Measurements from ENCODE around the gene AGAP1.

Gene AGAP1

GRCh38 chr2:235572592-235572991 is 78.7 kb downstream of the AGAP1 start:
- no peak for TF ChIP-seq CTCF (IDR thresholded peaks at IDR 0.05; ENCODE audit: control insufficient read depth, extremely low read depth, insufficient read depth)
- no peak overlapping the region for H3K4me3 ChIP-seq (ENCODE audit: low read depth, low read length)
- no peak for DNase-seq (ENCODE audit: low read depth)

- no peak for DNase-seq (ENCODE audit: low read depth)
- no peak for TF ChIP-seq CTCF (IDR thresholded peaks at IDR 0.05; ENCODE audit: control insufficient read depth, extremely low read depth, insufficient read depth)
- H3K4me3 ChIP-seq (ENCODE audit: low read depth, low read length), result no peak overlapping the region
Observed at GRCh38 chr2:235573331-235574221, 79.7 kb downstream of the AGAP1 start.

- TF ChIP-seq CTCF (IDR thresholded peaks at IDR 0.05; ENCODE audit: control insufficient read depth, extremely low read depth, insufficient read depth), result no peak
- H3K4me3 ChIP-seq (ENCODE audit: low read depth, low read length), result no peak overlapping the region
- DNase-seq (ENCODE audit: low read depth), result no peak
Observed at GRCh38 chr2:235575431-235575830, 81.6 kb downstream of the AGAP1 start.

GRCh38 chr2:235575904-235576303 is 82.1 kb downstream of the AGAP1 start:
- H3K4me3 ChIP-seq (ENCODE audit: low read depth, low read length), result no peak overlapping the region
- no peak for TF ChIP-seq CTCF (IDR thresholded peaks at IDR 0.05; ENCODE audit: control insufficient read depth, extremely low read depth, insufficient read depth)
- no peak for DNase-seq (ENCODE audit: low read depth)

GRCh38 chr2:235576337-235576910 is 82.6 kb downstream of the AGAP1 start:
- H3K4me3 ChIP-seq (ENCODE audit: low read depth, low read length), result no peak overlapping the region
- no peak for TF ChIP-seq CTCF (IDR thresholded peaks at IDR 0.05; ENCODE audit: control insufficient read depth, extremely low read depth, insufficient read depth)
- DNase-seq (ENCODE audit: low read depth), result no peak

GRCh38 chr2:235577404-235578330 is 83.8 kb downstream of the AGAP1 start:
- no peak for TF ChIP-seq CTCF (IDR thresholded peaks at IDR 0.05; ENCODE audit: control insufficient read depth, extremely low read depth, insufficient read depth)
- no peak for DNase-seq (ENCODE audit: low read depth)
- H3K4me3 ChIP-seq (ENCODE audit: low read depth, low read length), result no peak overlapping the region
